ENCODE results near the gene TNNI2. TPM values are rescaled to one million over a fixed set of nuclear protein-coding genes. Genes with fewer than 3 reads are reported as not detected.

TNNI2 gene
- total RNA-seq, 2 experiments from 2014 or later, result 1.0 TPM; not detected in 1

DNA sequence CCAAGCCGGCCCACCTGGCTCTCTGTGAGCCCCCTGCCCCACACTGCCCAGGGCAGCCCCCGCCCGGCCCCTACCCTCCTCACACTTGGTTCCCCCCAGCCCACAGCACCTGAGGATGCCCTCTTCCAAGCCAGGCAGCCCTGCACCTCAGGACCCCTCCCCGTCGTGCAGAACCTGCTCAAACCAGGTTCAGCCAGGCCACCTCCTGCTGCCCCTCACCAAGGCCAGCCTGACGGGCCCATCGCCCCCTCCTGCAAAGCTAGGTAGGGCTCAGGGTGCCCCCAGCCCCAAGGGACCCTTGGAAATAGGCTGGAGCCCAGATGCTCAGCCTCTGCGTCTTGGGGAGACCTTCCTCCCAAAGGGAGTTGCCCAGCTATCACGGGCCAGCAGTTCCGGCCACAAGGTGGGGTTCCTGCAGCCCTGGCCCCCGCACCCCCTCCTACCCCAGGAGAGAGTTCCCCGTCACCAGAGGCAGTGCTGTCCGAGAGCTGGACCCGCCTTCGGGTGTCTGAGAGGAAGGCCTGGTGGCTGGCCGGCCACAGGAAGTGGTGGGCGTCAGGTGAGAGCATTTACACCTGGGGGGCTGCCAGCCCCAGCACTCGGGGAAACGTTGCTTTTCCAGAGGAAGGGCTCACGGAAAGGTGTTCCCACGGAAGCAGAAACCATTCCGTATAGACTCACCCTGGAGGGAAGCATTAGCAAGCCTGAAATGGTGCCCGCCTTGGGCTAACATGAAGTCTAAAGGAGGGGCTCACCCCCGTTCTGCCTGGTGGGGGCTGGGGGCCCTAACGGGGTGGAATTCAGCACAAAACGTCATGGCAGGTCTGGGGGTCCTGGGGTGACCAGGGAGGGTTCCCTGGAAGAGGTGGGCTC, 7.2 kb upstream of the TNNI2 start:
- Mint-ChIP-seq H3K36me3 (no peaks in the 10 kb centered on the region), H3K9me3 (ENCODE audit: low read depth) (no peaks in the 10 kb centered on the region), H3K4me3 (no peak overlapping the region), H3K27me3 (peaks cover 9% of the 10 kb centered on the region), H3K4me1 (peaks cover 2% of the 10 kb centered on the region), H3K27ac (no peak overlapping the region)
- DNase-seq (no peak), ATAC-seq (no peak)
- CTCF ChIA-PET, result interaction anchor here (0.6 to 7.8 kb wide), 34 partner anchors 9 to 320 kb away, joined by 3 to 533 read pairs (median 9); partner anchors contain the start of genes IFITM10, KRTAP5-6, LSP1 and TNNT3

- Mint-ChIP-seq H3K27me3 (peaks cover 9% of the 10 kb centered on the region), H3K4me1 (peaks cover 2% of the 10 kb centered on the region), H3K27ac (no peak overlapping the region), H3K9me3 (ENCODE audit: low read depth) (no peaks in the 10 kb centered on the region), H3K4me3 (no peak overlapping the region), H3K36me3 (no peaks in the 10 kb centered on the region)
- ATAC-seq (peak; percentile 83), DNase-seq (peak; percentile 71)
- CTCF ChIA-PET, result interaction anchor here (0.6 to 7.8 kb wide), 72 partner anchors 10 to 330 kb away, joined by 3 to 533 read pairs (median 5); partner anchors contain the start of genes IFITM10, KRTAP5-6, LSP1 and TNNT3
These were observed 6.4 kb upstream of the TNNI2 start for GRCh38 chr11:1832211-1832919.

DNA sequence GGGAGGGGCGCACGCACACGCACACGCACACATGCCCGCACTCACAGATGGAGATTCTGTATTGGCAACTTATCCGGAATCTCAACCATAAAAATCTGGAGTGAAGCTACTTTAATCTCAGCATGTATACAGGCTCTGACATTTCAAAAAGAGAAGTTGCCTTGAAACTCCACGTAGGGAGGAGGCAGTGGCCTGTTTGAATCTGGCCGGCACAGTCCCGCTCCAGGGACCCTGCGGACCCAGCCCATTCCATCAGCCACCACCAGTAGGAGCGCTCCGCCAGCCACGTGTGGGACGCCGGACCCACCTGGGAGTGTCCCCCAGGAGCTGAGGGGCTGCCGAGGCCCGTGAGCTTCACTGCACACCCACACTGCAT, 5.9 kb upstream of the TNNI2 start:
- Mint-ChIP-seq H3K4me1 (peaks cover 2% of the 10 kb centered on the region), H3K9me3 (ENCODE audit: low read depth) (no peaks in the 10 kb centered on the region), H3K27me3 (peaks cover 9% of the 10 kb centered on the region), H3K27ac (no peak overlapping the region), H3K36me3 (no peaks in the 10 kb centered on the region), H3K4me3 (no peak overlapping the region)
- CTCF ChIA-PET, result interaction anchor here (0.6 to 7.8 kb wide), 71 partner anchors 10 to 330 kb away, joined by 3 to 533 read pairs (median 5); partner anchors contain the start of genes IFITM10, KRTAP5-6, LSP1 and TNNT3
- ATAC-seq, result no peak
- no peak for DNase-seq

- Mint-ChIP-seq H3K36me3 (no peaks in the 10 kb centered on the region), H3K27me3 (peaks cover 8% of the 10 kb centered on the region), H3K4me3 (no peak overlapping the region), H3K27ac (no peak overlapping the region), H3K4me1 (peaks cover 2% of the 10 kb centered on the region), H3K9me3 (ENCODE audit: low read depth) (no peaks in the 10 kb centered on the region)
- CTCF ChIA-PET, result interaction anchor here (0.9 to 7.8 kb wide), 18 partner anchors 13 to 329 kb away, joined by 3 to 533 read pairs (median 12); partner anchors contain the start of gene KRTAP5-6
- ATAC-seq, result no peak
- DNase-seq, result no peak
These were observed 4.6 kb upstream of the TNNI2 start for GRCh38 chr11:1834062-1834610.

DNA sequence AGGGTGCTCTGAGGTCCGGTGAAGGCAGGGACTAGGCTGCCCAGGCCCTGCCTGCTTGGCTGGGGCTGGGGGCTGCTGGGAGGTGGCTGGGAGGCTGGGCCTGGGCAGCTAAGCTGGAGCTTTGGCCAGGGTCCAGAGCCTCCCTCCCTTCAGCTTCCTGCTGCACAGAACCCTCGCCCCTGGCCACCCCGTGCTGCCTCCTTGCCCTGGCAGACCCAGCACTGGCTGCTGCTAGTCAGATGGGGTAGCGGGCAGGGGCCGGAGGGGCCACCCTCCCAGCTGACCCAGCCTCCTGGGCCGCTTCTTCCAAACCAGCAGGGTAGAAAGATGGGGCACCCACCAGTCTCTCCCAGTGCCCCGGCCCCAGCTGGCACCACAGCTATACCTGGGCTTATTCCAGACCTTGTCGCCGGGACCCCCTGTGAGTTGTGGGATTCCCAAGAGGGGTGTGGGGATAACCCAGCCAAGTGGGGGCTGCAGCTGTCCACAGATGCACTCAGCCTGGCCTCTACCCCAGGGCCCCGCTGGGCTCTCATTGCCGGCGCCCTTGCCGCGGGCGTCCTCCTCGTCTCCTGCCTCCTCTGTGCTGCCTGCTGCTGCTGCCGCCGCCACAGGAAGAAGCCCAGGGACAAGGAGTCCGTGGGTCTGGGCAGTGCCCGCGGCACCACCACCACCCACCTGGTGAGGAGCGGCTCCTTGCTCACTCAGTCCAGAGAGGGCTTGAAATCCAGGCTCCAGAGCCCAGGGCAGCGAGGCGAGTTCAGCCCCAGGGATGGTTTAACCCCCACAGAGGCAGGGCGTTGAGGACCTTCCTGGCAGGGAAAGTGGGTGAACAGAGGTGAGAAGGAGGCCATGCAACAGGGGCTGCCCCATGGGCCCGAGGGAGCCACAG, 3.8 kb upstream of the TNNI2 start, which contains the start of gene SYT8:
Gene SYT8, plus strand, starts transcription at position 212 of the 892 bp plus-strand sequence. Its CDS starts 116 bp downstream, at position 328.
- CTCF ChIA-PET, result interaction anchor here (1.1 to 7.8 kb wide), 8 partner anchors 11 to 317 kb away, joined by 3 to 533 read pairs (median 58); partner anchors contain the start of gene LSP1
- H3K4me3 Mint-ChIP-seq, result no peak within 1 kb of the TSS
- peaks cover 8% of the 10 kb centered on the region for H3K4me1 Mint-ChIP-seq
- ATAC-seq, result no peak
- H3K36me3 Mint-ChIP-seq, result no peaks in the 10 kb centered on the region
- peaks cover 7% of the 10 kb centered on the region for H3K27me3 Mint-ChIP-seq
- DNase-seq, result no peak
- no peak within 1 kb of the TSS for H3K27ac Mint-ChIP-seq
- no peaks in the 10 kb centered on the region for H3K9me3 Mint-ChIP-seq (ENCODE audit: low read depth)

DNA sequence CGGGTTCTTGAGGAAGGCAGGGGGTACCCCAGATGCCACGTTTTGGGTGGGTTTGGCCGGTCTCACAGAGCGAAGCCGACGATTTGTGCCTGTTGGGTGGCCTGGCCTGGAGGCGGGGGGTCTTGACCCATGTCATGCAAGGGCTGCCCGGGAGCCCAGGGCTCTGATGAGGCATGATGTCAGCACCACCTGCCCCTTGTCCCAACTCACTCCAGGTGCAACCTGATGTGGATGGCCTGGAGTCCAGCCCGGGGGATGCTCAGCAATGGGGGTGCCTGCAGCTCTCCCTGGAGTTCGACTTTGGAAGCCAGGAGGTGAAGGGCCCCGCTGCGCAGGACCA, 3.1 kb upstream of the TNNI2 start:
- H3K4me3 Mint-ChIP-seq, result no peak overlapping the region
- peaks cover 7% of the 10 kb centered on the region for H3K27me3 Mint-ChIP-seq
- ATAC-seq (no peak), DNase-seq (no peak)
- H3K36me3 Mint-ChIP-seq, result no peaks in the 10 kb centered on the region
- CTCF ChIA-PET, result interaction anchor here (1.1 to 7.8 kb wide), 11 partner anchors 10 to 316 kb away, joined by 3 to 533 read pairs (median 5); partner anchors contain the start of gene LSP1
- no peaks in the 10 kb centered on the region for H3K9me3 Mint-ChIP-seq (ENCODE audit: low read depth)
- H3K4me1 Mint-ChIP-seq, result peaks cover 9% of the 10 kb centered on the region
- no peak overlapping the region for H3K27ac Mint-ChIP-seq

- H3K4me1 Mint-ChIP-seq, result peaks cover 10% of the 10 kb centered on the region
- CTCF ChIA-PET, result interaction anchor here (0.5 to 7.8 kb wide), 15 partner anchors 9 to 315 kb away, joined by 3 to 533 read pairs (median 4); partner anchors contain the start of genes LSP1 and PRR33
- H3K27me3 Mint-ChIP-seq, result peaks cover 7% of the 10 kb centered on the region
- H3K4me3 Mint-ChIP-seq, result no peak overlapping the region
- ATAC-seq (no peak), DNase-seq (no peak)
- H3K9me3 Mint-ChIP-seq (ENCODE audit: low read depth), result no peaks in the 10 kb centered on the region
- no peaks in the 10 kb centered on the region for H3K36me3 Mint-ChIP-seq
- H3K27ac Mint-ChIP-seq, result no peak overlapping the region
These were observed 2.5 kb upstream of the TNNI2 start for GRCh38 chr11:1836011-1836945.

GRCh38 chr11:1837171-1838076, 1.4 kb upstream of the TNNI2 start:
- H3K4me3 Mint-ChIP-seq, result no peak overlapping the region
- DNase-seq, result peak; percentile 92
- no peaks in the 10 kb centered on the region for H3K36me3 Mint-ChIP-seq
- ATAC-seq, result peak; percentile 91
- H3K4me1 Mint-ChIP-seq, result peaks cover 8% of the 10 kb centered on the region
- CTCF ChIA-PET, result interaction anchor here (1.2 to 7.8 kb wide), 14 partner anchors 13 to 314 kb away, joined by 3 to 533 read pairs (median 9); partner anchors contain the start of gene LSP1
- peaks cover 7% of the 10 kb centered on the region for H3K27me3 Mint-ChIP-seq
- no peak overlapping the region for H3K27ac Mint-ChIP-seq
- H3K9me3 Mint-ChIP-seq (ENCODE audit: low read depth), result no peaks in the 10 kb centered on the region

- DNase-seq (no peak), ATAC-seq (no peak)
- peaks cover 8% of the 10 kb centered on the region for H3K4me1 Mint-ChIP-seq
- CTCF ChIA-PET, result interaction anchor here (1.0 to 2.1 kb wide), 7 partner anchors 13 to 314 kb away, joined by 3 to 13 read pairs (median 7); no protein-coding TSS in a partner anchor
- no peaks in the 10 kb centered on the region for H3K9me3 Mint-ChIP-seq (ENCODE audit: low read depth)
- no peak overlapping the region for H3K4me3 Mint-ChIP-seq
- H3K27ac Mint-ChIP-seq, result no peak overlapping the region
- H3K27me3 Mint-ChIP-seq, result peaks cover 5% of the 10 kb centered on the region
- no peaks in the 10 kb centered on the region for H3K36me3 Mint-ChIP-seq
These were observed 730 bp upstream of the TNNI2 start for GRCh38 chr11:1838077-1838425.

GRCh38 chr11:1839204-1839923, 583 bp downstream of the TNNI2 start:
- CTCF ChIA-PET, result interaction anchor here (0.7 to 2.1 kb wide), 12 partner anchors 11 to 312 kb away, joined by 3 to 13 read pairs (median 6); partner anchors contain the start of gene TNNT3
- Mint-ChIP-seq H3K27me3 (no peaks in the 10 kb centered on the region), H3K9me3 (ENCODE audit: low read depth) (no peaks in the 10 kb centered on the region), H3K4me1 (peaks cover 21% of the 10 kb centered on the region), H3K27ac (peak overlapping the region; percentile 68), H3K4me3 (no peak overlapping the region), H3K36me3 (no peaks in the 10 kb centered on the region)
- no peak for ATAC-seq
- DNase-seq, result no peak
